ENCODE results near the gene ZMYND11.
A peak's percentile ranks its signal among the peaks of the same experiment; 100 is the strongest.

The ZMYND11 gene

DNA sequence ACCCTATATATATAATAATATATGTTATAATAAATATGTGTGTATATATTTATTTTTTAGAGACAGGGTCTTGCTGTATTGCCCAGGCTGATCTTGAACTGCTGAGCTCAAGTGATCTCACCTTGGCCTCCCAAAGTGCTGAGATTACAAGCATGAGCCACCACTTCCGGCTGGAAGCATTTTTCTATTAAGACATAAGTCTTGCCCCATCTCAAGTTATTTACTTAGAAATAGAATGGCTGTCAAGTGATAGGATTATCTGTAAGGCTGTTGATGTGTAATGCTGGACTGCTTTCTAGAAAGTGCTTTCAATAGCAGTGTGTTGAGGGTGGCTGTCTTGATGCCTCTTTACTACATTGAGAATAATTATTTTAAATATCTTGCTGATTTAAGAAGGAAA, 65.2 kb downstream of the ZMYND11 start:
- DNase-seq, result no peak

DNA sequence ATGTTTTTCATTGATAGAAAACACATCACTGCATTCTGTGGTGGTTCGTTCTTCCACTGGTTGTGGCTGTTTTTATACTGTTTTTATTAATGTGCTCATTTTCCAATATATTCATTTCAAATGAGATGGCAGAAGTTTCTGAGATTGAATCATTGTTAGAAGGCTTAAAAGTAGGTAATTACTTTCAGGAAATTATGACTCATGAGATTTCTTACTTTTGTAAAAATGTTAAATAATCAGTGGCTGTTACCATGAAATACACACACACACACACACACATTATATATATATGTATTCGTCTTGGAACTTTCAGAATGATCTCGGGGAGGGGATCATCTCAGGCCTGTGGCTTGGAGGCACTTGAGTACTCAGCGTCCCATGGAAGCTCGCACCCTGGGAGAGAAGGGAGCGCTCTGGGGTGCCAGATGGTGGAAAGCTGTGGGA, 66.1 kb downstream of the ZMYND11 start:
- DNase-seq, result no peak

DNA sequence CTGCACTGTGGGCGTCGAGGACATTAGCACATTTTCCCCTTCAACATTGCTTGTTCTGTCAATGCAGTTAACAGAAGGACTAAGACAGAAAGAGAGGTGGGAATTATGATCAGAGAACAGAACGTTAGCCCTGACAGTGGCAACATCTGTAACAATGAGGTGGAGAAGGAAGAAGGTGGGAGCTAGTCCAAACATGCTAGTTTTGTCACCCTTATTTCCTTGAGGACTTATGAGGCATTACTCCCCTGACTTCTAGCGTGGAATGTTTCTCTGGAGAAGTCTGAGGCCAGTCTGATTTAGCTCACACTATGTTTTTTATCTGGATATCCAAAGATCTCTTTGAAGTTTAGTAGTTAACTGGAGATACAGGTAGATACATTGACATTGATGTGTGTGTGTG, 73.4 kb downstream of the ZMYND11 start:
- DNase-seq, result no peak

DNA sequence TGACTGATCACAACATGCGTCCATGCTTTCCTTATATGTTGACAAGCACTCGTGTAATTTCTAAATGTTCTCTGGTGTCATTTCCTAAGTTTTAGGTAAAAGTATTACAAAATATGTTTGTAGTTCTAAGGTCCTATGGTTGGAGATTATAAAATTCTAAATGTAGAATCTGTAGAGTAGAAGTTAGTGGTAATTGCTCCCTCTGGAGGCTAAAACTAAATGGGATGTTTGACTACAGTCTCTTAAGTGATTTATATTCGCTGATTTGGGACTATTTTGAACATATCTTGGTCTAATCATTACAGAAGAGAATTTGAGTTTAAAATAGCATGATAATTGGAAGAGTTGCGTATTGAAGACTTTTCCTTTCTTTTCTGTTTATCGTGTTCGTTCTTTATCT, 74.1 kb downstream of the ZMYND11 start:
- peak; percentile 63 to 65 for DNase-seq

DNA sequence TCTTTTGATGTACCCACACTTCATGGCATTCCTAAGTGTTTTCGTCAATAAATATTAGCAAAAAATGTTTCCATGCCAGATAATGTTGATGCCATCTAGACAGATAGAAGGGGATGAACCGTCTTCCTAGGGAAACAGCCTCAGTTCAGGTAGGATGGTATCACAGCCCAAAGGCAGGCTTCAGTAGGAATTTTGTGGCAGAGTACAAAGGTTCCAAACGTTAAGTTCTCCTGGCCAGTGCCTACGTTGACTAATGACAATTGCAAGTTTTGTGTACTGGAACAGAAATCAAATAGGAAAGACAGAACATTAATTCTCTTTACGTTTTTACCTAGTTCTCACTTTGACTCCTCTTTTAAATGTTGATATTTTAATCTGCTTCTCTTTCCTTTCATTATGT, 75.0 kb downstream of the ZMYND11 start:
- no peak for DNase-seq

DNA sequence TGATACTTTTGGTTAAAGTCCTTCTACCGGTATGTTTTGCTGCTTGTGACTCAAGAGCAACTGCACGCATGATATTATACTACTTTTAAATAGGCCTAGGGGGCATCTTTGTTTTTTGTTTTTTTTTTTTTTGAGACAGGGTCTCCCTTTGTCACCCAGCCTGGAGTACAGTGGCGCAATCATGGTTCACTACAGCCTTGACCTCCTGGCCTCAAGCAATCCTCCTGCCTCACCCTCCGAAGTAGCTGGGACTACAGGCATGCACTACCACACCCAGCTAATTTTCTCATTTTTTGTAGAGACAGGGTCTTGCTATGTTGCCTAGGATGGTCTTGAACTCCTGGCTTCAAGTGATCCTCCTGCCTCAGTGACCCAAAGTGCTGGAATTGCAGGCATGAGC, 80.2 kb downstream of the ZMYND11 start:
- no peak for DNase-seq

DNA sequence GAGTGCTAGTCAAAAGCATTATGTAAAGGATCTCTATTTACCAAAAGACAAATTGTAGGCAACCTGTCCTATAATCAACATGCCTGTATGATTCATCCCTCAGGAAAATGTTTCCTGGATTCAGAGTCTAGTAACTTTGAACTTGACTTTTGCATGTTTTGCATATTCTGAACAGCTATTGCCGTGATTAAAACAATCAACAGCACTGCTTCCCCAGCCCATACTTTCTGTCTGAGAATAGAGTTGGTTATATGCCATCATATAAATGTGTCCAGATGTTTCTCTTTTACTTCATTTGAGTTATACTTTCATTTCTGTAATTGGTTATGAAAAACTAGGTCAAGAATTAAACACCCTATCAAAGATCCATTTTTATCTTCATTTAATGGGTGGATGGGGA, 83.5 kb downstream of the ZMYND11 start:
- no peak for DNase-seq

DNA sequence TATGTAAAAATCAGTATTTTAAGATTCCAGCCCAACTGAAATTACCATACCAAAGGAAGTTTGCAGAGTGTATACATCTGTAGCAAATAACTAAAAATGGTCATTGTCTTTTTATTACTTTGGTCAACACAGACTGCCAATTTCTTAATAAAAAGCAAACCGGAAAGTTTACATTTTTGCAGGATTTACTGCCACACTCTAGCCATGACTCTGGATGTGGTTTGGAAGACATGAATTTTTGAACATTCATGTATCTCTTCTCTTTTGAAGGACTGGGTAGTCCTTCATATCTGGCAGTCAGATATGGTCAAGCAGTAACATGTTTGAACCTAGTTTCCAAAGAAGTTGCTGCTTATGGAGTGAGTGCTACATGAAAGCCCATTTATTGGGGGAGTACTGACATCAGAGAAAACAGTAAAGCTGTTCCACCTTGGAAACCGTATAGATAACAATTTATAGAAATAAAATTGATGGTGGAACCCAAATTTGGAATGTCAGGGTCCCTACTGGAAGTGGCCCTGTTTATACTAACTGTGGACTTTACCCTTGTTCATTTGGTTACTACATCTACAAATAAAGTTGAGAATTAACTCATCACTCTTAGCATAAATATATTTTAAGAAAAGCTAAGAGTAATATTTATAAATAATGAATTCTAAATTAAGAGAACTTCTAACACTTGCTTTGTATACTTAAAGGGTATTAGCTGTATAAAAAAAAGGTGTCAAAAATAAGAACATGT, 84.6 kb downstream of the ZMYND11 start:
- DNase-seq, result no peak

DNA sequence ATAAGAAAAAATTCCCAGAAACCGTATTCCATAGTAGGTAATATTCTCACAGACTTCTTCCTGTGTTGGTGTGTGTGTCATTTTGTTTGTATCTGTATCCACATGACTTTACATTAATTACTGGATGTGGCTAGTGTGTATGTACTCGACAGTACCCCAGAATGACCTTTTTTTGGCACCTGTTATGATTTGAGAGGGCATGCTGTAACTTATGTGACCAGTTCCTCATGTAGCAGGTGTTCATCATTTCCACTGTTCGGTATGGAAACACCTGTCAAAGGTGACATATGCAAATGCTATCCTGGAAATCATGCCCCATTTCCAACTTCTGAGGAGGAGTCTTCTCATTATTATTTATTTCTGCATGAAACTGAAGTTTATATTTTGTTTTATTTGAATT, 89.3 kb downstream of the ZMYND11 start:
- no peak for DNase-seq

DNA sequence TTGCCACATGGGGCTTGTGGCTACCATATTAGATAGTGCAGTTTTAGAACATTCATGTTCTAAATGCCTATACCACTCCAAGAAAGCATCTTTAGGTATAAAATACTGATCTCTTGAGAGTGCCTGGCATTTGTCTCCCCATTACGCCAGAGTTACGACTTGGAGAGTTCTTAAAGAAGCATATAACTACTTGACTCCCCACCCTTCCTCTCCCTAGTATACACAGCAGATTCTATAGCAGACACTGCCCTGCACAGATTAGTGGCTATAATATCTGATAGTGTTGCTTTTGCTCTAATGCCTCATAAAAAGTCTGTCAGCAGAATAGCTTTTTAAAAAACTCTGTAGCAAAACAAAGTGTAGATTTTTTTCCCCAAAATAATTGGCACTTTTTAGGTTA, 90.8 kb downstream of the ZMYND11 start:
- DNase-seq, result no peak

DNA sequence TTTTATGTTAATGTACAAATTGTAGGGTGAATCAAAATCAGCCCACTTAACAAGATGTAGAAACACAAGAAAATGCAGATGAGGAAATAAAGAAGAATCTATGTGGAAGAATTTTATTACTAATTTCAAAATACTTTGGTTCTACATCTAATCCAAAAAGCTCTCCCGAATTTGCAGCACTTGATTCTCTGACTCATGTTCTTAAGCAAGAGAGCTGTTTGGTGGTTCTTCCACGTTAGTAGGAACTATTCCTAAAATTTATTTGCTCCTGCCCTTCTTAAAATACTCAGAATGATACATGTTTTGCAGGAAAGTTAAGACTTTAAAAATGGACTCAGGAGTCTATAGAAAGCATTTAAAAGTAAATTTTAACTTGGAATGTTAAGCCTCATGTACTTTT, 91.8 kb downstream of the ZMYND11 start:
- no peak for DNase-seq

DNA sequence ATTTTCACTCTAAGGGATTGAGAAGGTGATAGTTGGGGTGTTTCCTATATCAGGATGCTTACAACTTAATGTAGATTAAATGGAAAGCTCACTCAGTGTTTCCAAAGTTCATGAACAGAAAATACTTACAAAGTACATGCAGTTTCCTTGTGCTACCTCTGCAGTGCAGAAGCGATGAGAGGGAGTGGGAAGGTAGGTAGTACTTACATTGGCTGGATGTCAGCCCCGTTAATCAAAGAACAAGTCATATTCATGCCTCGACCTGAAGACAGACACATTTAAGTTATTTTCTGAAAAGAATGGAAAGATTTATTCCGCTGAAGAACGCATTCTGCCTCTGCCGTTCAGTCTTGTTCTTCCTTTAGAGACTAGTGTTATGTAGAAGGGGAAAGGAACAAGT, 93.1 kb downstream of the ZMYND11 start:
- DNase-seq, result no peak

DNA sequence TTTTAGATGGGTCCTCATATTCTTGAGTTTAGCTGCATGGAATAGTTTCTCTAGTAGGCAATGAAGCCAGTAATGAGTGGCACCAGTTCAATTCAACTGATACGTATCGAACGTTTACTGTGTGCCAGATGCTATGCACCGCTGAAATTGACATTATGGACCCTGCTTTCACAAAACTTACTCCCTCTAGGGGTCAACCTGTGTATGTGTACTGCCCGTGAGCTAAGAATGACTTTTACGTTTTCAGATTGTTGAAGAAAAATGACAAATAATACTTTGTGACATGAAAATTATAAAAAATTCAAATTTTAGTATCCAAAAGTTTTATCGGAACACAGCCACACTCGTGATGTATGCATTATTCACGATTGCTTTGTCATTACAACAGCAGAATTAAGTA, 95.5 kb downstream of the ZMYND11 start:
- DNase-seq, result peak; percentile 72 to 85

DNA sequence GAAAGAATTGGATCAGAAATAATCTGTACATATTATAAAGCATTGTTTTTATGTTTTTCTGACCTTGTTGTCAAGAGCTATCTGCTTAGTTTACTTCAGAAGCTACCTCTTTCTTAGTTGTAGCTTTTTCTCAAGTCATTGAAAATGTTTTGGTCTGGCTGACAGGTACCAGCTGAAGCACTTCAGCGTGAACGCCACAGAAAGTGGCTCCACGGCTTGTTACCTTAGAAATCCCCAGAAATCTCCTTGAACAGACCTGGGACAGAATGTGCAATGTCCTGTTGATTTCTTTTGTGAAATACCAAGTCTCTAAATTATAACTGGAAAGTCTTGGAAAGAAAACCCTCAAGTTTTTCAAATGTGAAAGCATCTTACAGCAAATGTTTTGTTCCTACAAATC, 96.8 kb downstream of the ZMYND11 start:
- DNase-seq, result no peak

DNA sequence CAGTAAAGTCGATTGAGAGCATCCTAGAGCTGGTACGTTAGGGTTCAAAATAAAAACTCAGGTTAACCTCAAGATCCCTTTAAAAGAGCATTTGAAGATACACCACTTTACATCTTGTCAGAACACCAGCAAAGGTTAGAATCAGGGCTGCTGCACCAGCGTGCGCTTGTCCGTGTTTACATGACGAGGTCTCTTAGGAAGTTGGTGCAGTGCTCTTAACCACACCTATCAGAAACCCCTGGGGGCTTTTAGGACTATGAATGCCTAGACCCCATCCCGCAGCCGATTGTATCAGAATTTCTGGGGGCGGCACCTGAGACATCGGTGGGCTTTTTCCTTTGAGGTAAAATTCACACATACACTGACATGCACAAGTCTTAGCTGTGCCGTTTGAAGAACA, 97.6 kb downstream of the ZMYND11 start:
- no peak for DNase-seq

DNA sequence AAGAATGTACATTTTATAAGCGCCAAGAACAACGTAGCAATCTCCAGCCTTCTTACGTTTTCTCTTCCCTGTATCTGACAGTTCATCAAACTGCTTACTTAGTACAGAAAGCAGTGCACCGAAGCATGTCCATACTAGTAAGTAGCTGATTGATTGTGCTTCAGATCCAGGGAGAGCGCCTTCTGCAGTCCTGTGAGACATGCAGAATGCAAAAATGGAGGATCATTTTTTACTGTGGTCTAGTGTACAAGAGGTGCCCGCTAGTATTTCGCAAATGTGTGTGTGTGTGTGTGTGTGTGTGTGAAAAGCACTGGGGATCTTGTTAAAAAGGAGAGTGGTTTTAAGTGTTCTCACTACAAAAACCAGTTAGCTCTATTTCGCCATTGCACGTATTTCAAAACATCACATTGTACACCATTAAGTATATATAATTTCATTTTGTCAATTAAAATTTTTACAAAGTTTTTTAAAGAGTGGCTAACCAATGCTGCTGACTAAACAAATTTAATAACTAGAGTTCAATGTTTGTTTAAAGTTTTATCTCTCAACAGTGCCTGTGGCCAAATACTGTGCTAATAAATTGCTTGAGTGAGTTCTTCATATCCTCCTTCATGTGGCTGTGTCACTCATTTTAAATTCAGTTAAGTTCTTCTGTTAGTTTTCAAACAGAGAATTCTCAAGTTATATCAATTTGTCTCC, 99.6 kb downstream of the ZMYND11 start:
- no peak for DNase-seq

DNA sequence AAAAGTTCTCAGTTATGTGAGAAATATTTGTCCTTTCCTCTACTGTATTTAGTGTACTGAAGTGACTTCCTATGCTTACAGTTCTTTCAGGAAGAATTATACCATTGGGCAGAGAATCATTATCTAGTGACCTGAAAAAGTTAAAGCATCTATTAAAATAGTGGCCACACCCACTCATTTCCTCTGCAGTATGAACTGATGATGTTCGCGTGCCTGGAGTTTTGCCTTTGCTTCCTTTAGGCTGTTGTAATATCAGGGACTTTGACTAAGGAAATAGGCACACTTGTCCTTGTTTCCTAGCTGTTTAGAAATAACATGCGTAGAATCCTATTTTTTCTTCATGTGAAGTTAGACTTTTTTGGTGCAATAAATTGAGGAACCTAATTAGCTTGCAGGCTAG, 100.7 kb downstream of the ZMYND11 start:
- no peak for DNase-seq

DNA sequence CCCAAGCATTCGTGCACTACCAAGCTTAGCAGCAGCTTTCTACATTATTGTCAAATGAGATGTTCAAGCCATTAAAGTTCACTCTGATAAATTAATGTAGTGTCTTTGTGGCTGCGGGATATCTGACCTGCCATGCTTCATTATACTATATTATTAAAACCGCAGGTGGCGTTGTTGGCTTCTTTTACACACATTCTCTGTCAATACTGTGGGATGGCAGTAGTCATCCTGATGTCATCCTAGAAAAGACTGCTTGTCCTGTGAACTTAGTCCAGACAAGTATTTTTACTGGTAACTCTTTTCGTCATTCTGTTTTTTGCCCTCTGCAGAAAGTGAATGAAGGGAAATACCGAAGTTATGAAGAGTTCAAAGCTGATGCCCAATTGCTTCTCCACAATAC, 103.9 kb downstream of the ZMYND11 start:
- no peak for DNase-seq

DNA sequence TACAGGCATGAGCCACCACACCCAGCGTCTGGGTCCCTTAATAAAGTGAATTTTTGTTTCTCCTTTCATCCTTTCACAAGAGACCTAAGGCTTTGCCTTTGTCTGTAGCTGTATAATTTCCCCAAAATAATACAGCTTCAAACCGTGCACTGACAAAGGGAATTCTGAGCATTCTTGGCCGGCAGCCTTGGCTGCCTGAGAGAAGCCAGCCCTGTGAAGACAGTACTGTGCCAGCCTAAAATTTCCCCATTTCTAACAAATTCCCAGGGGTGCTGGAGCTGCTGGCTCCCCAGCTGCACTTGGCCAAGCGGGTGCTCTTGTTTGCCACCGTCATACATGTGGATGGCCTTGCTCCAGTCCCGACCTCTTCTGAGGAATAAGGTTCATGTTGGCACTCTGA, 106.2 kb downstream of the ZMYND11 start:
- DNase-seq, result no peak

DNA sequence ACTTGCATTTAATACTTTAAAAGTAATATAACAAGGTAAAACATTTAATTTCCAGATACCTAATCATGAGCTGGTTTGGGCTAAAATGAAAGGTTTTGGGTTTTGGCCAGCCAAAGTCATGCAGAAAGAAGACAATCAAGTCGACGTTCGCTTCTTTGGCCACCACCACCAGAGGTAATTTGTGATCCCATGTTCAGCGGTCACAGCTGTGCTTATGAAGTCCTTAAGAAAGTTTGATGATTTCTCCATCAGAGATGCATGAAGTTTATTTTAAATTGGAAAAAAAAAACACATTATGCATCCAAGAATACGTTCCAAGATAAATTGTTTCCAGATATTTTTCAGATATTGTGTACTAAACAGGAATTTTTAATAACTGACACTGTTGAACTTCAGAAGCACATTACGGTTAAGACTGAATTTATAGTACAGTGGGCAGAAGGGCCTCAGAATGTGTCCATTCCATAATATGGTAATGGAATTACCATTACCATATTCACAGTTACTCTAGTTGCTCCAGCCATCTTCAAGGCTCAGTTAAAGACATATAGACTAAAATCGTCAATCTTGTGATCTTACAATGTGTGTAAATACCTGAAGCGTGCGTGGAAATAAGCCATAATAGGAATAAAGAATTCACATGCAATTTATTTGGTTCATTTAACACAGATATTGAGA, 106.8 kb downstream of the ZMYND11 start:
- no peak for DNase-seq

DNA sequence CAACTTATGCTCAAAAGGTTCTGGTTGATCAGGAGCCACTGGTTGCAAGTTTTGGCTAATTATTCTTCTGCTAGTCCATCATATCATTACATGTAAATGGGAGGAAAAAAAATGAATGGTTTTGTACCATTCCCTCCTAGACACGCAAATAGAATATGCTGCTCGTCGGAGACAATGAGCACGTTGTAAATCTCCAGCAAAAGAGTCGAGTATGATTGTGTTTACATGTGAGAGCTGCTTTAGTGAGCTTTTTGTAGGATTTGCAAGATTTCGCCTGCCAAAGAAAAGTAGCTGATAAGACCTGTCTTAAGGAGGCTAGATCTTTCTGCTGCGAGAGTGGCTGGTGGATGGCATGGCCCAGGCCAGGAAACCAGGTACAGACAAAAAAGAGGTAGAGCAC, 109.0 kb downstream of the ZMYND11 start:
- no peak for DNase-seq

DNA sequence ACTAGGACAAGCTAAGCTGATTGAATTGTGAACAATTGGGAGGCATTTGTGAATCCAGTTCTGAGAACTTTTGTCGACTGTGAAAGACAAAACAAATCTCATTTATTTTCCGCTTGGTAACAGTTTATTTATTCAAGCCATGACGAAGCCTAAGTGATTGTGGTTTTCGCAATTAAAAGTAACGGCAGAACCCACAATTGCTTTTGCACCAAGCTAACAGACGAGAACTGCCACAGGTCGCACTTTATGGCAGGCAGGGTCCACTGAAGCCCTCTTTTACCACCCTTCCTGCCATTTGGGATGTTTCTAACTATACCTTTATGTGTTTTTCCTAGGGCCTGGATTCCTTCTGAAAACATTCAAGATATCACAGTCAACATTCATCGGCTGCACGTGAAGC, 111.2 kb downstream of the ZMYND11 start:
- DNase-seq, result no peak

DNA sequence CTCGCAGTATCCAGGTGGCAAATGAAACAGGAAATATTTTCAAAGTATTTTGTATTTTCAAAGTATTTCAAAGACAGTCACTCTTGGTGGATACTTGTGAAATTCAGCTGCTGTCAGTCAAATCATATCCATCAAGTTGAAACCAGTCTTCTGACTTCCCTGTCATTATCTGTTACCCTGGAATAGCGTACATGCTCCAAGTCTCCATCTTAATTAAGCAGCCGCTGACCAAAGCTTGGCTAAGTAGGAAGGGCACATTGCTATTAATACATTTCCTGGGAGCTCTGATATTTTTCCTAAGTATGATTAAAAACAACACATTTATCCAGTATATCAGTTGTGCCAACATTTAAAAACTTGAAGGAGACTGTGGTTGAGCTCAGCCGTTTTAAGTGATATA, 112.2 kb downstream of the ZMYND11 start:
- no peak for DNase-seq

DNA sequence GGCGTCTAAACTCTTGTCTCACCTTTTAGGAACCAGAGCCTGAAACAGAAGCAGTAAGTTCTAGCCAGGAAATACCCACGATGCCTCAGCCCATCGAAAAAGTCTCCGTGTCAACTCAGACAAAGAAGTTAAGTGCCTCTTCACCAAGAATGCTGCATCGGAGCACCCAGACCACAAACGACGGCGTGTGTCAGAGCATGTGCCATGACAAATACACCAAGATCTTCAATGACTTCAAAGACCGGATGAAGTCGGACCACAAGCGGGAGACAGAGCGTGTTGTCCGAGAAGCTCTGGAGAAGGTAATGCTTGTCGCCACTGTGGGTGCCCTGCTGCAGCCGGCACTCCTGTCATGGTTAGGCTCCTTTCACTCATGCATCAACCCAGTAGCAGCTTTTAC, 113.1 kb downstream of the ZMYND11 start:
- no peak for DNase-seq

All from Kasumi-1 (cell line).